NCI-H146 treated with DMSO at 0.1 percent for 48 hours (cell line): ENCODE measurements around the gene CCDC82.

Experiments used
- DNase-seq: peaks from one replicate; lab custom pipeline; 2025; ENCODE audit not compliant: unreplicated experiment; lab: John Stamatoyannopoulos, UW

The CCDC82 gene

DNA sequence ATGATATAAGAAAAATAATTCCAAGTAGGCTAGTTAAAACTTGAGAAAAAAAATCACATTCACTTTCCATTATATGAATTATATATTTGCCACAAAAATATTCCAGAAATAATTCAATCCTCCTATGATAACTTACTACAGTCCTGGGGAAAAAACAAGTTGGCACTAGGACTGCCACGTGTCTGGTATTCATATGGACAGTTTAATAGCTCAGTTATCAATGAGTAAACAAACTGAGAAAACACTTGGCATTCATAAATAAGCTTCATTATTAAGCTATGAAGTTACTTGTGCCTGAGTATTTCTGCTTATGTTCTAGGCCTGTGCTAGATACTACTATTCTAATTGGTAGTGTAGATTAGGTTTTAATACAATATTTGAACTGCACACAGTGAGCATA lies 24.2 kb downstream of the CCDC82 start:
- DNase-seq = no peak

DNA sequence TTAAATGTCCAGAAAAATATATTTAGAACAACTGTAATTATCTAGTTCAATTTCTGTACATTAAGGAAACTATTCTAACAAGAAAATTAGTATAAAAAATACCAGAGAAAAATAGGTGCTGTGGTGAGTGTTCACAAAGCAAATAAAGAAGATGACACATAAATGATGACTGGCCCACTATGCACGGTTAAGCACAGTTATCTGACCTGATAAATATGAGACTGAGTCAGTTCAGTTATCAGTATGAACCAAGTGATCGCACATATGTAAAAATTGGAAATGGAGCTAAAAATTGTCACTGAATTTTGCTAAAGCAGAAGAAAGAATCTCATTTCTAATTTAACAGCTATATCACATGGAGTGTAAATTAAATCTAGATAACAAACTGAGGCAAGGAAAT lies 27.9 kb downstream of the CCDC82 start:
- no peak for DNase-seq

DNA sequence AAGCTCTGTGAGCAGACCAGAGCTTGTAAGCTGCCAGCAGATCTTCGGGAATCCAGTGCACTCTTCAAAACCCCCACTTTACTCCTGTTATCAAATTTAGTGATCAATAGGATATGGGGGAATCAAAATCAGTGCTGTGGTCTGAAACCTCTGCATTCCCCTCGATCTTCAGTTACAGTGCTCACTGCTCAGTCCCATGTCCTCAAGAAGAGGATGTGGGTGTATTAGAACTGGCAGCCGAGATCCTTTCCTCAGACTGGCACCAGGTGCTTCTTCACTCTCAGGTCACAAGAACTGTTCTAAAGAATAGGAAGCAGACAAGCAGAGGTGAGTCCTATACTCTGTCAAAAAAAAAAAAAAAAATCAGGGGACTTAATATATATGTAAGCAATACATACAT lies 31.4 kb downstream of the CCDC82 start:
- DNase-seq = no peak

DNA sequence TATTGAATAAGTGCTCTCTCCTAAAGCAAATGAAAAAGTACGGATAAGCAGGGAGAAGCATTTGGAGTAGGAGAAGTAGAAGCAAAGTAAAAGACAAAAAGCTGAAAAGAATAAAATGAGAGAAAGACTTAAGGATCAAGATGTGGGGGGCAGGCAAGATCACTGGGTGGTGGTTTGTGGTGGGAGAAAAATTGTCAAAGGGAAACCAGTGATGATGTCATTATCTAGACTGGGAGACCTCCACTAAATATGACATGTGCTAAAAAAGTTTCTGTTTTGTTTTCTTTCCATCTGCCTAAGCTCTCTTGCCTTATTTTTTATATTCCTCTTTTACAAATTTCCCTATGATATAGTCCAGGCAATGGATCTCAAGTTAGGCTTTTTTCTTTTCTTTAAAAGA lies 31.9 kb downstream of the CCDC82 start:
- DNase-seq = no peak

DNA sequence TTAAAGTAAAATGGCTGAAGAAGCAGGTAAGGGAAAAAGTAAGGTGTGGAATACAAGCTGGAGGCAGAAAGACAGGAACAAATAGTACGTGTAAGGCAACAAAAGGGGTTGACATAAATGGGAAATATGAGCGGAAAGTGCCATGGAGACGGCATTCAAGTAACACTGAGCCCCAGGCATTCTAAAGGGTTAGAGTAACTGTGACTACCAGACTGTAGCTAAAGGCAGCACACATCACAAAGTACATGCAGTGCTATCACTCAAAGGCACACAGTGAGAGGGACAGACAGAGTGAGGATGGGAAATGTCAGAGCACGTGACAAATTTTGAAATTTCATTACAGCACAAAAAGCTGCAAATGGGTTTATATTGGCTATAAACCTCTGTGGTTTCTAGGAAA lies 32.9 kb downstream of the CCDC82 start:
- DNase-seq = no peak

DNA sequence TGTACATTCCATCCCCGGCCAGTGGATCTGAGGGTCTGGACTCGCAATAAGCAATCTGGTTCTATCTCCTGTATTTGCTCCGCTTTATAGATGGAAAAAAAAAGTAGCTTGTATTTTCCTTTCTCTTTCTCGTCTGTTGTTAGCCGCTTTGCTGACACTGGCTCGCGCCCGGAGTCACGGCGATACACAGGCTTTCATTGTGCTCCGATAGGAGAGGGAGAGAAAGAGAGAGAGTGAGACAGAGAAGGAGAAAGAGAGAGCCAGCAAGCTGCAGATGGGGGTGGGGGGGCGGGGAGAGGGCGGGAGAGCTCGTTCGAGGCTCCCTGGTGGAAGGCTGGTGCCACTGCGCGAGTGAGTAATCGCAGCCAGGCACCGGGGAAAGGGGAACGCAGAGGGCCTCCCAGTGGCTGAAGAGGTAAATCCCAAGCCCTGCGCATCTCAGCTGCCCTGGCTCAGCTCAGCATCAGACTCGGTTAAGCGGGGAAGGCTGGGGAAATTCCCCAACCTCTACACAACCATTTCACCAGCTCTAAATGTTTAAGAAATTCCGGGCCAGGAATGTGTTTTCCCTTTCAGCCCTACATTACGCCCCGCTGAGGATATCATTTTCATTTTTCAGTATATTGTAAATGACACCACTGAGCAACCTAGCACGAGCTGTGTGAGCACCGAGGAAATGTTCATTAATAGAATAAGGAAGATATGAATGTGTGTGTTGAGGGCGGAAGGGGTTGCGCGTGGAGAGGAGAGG lies 46.6 kb downstream of the CCDC82 start, which contains the start of gene MAML2:
Gene MAML2, minus strand, starts transcription at position 235 of the 751 bp plus-strand sequence. CDS start 1,300 bp downstream, outside the sequence.
- DNase-seq = peak; percentile 56

DNA sequence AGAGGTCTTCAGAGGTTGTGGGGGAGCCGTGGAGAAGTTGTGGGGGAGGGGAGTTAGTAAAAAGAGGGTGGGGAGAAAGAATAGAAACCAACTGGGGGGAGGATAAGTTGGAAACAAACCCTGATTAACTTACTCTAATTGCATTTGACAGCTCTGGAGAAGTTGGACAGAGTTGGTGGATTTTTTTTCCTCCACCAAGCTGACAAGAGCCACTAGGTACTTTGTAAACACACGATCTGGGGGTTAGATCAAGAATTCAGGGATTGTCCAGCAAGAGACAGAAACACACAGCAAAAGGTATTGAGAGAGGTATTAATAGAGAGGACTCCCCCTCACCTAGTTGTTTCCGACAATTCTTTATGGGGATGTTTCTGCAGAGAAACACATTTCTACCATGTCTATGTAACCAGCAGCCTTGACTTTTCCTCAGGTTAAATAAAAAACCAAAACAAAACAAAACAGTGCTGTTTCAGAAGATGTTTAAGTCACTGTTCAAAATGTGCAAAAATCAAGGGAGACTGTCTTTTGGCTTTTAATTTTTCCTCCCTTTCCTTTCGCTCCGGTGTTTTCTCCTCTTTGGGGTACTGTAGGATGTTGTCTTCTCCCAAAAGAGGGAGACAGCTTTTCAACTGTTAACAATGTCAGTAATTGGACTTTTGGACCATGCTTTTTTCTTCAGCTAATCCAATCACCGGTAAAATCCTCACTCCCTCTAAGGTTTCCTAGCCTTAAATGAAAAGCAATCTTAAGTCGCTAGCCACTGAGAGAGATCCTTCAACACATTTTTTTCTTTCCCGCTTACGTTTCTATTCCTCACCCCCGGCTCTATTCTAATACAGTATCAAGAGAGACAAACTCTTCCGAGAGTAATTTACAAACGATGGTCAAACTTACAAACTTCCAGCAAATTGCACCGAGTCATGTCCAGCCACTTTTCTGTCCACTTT lies 47.4 kb downstream of the CCDC82 start:
- no peak for DNase-seq

DNA sequence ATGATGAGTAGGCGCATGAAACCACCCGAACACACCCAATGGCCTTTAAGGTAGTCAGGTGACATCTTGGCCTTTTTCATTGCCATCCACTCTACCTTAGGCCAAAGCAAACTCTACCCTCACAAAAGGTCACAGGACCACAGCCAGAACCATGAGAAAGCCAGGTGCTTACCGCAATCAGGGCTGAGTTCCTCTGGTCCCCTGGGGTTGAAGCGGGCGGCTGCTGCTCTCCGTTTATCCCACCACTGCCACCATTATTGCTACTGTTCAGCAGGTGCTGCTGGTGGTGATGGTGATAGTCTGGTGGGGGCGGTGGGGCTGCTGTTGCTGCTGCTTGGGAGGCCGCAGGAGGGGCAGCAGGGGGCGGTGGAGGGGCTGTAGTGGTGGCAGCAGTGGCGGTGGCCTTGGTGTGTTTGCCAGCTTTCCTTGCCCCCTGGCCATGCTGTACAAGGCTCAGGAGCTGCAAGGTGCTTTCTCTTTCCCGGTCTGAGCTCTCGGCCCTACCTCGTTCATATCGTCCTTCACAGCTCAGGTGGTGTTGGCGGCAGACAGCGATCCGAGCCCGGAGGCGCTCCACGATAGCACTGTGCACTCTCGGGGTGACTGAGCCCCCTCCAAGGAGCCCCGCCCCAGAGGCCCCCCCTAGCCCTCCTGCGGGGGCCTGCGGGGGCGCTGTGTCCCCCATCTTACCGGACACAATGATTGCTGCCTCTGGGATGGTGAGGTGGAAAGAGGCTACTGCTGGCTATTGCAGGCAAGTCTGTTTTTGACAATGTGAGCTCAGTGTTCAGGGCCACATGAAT lies 48.3 kb downstream of the CCDC82 start:
- DNase-seq = peak; percentile 26

DNA sequence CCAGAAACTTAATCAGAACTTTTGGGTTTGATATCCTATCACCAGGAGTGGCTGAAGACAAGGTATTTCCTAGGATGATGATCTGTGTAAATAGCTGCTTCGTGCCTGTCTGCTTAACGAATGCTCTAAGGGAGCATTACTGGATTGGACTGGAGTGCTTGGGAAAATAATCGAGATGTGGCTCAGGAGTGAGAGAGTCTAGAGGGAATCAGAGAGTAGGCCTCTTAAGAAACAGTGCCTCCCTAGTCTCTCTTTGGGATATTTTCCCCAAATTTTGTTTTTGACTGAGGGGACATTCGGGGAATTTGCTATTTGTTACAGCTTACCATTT lies 49.2 kb downstream of the CCDC82 start:
- DNase-seq = no peak

DNA sequence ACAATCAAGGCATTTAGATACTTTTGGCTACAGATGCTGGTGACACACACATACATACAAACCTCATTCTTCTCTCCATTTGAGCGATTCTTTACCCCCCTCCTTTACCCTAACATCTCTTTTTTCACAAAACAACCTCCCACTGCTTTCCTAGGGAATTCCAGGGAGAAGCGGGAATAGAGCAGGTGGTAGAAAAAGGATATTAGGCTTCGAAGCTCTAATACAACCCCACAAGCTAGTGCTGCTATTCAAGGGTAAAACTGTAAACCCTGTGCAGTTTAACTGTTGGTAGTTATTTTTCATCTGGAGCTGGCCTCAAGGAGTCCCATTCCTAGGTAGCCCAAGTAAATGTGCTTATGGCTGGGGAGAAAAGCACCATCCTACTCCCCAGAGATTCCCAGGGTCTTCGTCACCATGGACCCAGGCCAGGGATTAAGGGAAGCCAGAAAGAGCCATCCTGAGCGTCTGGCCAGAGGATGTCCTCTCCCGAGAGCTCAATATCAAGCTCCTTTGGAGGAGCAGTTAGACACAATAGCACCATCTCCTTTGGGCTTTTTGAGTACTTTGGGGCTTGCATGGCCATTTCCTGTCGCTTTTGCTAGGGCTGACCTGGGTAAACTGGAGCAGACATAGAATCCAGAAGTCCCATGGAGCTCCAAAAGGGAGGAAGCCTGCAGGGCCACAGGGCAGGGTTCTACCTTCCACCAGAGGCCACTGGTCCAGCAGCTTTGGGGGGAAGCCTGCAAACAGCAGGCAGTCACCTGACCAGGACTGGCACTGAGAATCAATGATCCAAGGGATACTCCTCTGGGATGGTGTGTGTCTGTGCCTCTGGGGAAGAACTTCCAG lies 49.8 kb downstream of the CCDC82 start:
- no peak for DNase-seq

DNA sequence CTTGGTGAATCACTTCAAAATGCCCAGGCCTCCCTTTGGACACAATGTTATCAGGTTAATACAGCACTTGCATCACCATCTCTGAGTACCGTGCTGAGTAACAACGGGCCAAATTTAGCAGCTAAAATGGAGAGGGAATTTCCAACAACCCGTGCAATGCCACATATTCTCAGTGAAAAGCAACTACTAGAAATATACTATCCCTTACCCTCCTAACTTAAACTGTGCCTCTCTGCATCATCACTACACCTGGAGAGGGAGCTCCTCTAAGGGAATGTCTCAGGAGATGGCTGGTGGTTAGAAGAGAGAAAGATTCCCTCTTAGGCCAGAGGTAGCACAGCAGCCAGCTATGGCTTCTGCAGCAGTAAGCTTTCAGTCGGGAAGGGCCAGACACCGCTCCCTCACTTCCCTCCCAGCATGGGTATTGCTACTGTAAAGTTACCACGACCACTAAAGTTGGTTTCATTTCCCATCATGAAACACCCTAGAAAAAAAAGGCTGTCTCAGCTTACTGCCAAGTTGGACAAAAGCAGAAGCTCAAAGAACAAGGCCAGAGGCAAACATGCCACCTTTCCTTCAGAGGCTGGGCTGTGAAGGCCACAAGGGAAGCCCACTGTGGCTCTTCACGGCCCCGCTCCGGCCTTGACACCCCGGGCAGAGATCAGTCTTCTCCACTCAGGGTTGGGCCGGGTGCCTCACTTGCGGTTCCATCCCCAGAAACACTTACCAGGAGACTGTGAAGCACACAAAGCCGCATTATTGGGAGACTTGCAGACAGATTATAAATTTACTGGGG lies 50.6 kb downstream of the CCDC82 start:
- no peak for DNase-seq

DNA sequence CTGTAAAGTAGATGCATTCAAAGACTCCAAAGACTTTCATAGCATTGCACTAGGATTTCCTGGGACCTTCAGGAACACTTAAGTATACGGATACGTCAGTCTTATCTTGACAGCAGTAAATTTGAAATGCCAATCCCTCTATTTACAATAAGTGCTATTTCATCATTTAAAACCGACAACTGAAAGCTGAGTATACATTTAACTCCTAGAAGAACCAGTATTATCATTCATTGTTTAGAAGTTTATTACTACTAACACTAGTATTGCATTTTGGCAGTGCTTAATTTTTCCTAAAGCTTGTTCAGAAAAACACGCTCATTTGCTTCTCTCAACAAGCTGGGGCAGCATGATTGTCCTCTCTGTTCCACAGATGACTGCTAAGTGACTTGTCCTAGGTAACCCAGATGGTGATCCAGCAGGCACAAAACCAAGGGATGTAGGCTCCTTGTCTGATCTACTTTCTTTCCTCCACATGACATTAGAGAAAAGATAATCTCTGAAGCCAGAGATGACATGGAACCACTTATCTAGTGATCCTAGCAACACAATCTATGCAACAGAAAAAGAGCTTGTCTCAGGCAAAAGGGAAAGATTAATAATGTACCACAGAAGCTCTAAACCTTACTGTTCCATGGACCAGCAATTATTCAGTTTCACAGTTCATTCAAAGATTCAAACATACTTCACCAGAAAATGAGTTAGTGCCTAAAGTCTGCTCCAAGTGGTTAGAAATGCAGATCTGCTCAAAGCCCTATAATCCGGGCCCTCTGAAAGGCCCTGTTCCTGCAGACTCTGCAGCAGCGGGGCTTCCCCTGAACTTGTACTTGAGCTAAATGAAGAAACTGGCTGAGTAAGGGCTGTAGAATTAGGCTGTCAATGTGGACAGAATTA lies 51.9 kb downstream of the CCDC82 start:
- DNase-seq = no peak

DNA sequence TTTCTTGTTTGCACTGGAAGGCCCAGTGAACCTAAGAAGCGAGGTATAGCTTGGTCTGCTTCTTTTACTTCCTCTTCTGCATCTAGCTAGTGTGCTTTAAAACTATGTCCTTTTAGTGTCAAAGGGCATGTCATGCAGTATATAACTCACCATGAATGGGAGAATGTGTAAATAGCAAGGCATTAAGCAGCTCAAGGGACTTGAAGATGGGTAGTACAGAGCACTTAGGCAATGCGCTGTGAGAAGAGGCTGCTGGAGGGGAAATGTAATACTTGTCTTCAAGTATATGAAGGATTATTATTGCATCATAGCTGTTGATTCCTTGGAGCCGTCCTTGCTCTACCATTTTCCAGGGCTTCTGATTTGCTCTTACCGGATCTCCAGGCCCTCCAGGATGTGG lies 54.3 kb downstream of the CCDC82 start:
- no peak for DNase-seq

DNA sequence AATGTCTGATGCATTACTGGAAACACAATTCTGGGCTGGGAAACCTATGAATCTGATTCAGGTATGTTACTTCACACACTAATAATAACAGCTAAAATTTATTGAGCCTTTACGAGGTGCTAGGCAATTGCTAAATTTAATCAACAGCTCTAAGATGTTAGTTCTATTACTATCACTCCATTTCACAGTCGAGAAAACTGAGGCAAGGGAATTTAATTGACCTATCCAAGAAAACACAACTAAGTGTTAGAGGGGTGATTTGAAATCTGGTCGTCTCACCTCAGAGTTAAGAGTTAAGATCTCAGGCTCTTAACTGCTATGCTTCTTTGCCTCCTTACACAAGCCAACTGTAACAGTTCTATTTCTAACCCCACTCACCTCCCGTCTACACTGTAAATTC lies 55.5 kb downstream of the CCDC82 start:
- no peak for DNase-seq

DNA sequence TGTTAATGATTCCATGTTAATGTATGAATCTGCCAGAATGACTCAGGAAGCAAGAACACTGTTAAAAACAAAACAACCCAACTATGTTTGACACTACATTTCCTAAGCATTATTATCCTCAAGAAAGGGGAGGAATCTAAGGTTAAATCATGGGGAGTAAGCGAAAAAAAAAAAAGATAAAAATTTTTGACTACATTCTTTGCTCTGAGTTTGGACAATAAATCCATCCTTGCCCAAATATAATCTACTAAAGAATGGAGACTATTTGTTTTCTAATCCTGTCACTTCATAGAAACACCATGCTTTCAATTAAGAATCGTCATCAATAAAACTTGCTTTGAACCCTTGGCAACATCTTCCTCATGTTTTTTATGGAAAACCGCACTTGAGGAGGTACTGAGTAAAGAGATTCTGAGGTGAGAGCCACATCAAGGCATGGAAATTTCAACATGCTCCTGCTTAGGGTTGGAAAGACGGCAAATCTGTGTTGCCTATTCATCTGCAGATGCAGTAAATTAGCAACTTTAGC lies 56.5 kb downstream of the CCDC82 start:
- no peak for DNase-seq

DNA sequence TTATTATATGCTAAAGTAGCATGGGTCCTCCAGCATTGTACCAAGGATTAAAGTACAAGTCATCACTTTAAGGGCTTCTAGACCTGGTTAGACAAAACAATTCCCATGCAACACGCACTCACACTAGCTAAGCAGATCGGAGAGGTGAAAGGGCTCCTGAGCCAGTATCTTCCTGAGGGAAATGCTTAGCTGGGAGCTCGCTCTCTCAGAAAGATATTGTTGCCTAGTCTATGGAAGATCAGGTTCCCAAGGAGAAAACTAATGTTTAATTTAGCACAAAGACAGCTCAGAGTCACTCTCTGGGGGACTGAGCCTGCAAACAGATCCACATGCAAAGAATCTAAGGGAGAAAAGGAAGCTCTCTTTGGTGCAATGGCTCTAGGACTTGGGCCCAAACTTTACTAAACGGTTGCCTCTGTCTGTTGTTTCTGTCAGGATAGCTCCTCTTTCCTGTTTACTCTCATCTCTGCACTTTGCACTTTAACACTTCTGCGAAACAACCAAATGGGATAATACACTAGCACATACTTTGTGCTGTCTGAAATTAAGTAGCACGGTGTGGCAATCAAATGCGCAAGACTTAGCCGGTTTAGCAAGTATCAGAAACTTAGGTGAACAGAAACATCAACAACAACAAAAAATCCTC lies 57.5 kb downstream of the CCDC82 start:
- DNase-seq = no peak

DNA sequence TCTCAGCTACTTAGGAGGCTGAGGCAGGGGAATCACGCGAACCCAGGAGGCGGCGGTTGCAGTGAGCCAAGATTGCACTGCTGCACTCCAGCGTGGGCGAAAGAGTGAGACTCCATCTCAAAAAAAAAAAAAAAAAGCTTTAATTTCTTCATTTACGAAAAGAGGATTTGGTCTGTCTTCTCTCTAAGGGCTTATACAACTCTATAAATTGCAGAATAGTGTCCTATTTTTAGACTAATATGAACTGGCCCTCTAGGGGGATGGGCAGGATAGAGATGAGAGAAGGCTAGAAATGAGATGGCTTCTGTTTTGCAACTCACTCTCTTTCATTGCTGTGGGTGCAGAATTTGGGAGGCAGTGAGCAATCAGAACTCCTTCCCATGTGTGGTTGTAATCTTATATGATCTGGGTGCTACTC lies 58.0 kb downstream of the CCDC82 start:
- DNase-seq = no peak

DNA sequence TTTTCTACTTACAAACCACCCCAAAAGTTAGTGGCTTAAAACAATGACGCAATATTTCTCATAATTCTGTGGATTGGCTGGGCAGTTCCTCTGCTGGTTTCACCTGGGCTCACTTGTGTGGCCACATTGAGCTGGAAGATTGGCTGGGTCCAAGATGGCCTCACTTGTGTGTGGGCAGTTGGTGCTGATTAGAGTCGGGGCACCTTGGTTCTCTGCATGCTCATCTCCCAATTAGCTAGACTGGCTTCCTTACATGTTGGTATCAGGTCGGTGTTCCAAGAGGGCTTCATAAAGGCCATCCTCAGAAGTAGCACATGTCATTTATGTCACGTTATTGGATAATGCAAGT lies 59.2 kb downstream of the CCDC82 start:
- no peak for DNase-seq
